GM21367 (cell line): ENCODE results near the gene TEK.

Experiments
- ATAC-seq: cut with Tn5 transposase; IDR thresholded peaks from one replicate; pipeline ENCODE4 v1.9.1; 2021; ENCODE audit not compliant: unreplicated experiment

Gene TEK

GRCh38 chr9:27118916-27119315 lies 9.9 kb downstream of the TEK start:
- ATAC-seq, result no peak

DNA sequence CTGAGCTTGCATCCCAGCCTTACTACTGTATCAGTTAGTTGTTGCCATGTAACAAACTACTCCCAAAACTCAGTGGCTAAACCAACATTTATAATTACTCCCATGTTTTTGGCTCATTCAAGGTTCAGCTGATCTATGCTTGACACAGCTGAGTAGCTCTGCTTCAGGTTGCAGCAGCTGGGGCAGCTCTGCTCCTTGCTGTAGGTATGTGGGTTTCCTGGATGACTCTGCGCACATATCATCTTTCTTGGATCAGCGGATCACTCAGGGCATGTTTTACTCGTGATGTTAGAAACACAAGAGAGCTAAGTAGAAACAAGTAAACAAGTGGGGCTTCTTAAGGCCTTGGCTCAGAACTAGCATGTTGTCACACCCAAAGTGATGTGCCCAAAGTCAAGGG lies 15.1 kb downstream of the TEK start:
- ATAC-seq, result no peak

GRCh38 chr9:27125030-27125429 lies 16.0 kb downstream of the TEK start:
- ATAC-seq, result no peak

DNA sequence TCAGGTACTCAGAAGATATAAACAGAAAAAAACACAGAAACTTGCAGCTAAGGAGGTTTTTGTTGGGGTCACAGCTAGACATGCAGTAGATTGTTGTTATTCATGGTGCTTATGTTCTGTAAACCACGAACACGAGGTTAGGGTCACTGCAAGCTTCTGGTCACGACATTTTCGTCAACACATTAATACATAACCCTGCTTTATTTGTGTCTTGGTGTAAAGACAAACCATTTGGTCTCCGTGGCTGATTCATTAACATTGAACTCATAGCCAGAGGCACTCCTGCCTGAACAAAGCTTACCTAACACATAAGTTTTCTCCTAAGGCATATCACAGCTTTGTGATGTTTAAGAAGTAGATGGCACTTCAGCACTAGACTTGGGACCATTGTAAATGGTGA lies 16.9 kb downstream of the TEK start:
- ATAC-seq, result no peak

DNA sequence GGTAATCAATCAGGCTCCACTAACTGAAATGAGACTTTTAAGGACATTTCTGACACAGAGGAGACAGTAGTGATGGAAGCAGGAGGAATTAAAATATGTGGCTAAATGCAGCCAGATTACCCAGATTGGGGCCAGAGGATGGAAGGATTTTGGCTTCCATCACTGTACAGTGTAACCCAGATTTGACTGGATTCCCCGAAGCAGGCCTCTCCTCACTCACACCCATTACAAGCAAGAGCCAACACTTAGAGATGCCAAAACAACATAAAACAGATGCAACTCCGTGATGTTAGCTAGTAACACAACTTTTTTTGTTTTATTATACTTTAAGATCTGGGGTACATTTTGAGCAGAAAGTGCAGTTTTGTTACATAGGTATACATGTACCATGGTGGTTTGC lies 17.6 kb downstream of the TEK start:
- ATAC-seq, result no peak

GRCh38 chr9:27129221-27129620 lies 20.2 kb downstream of the TEK start:
- no peak for ATAC-seq

GRCh38 chr9:27131731-27132130 lies 22.7 kb downstream of the TEK start:
- ATAC-seq, result no peak

DNA sequence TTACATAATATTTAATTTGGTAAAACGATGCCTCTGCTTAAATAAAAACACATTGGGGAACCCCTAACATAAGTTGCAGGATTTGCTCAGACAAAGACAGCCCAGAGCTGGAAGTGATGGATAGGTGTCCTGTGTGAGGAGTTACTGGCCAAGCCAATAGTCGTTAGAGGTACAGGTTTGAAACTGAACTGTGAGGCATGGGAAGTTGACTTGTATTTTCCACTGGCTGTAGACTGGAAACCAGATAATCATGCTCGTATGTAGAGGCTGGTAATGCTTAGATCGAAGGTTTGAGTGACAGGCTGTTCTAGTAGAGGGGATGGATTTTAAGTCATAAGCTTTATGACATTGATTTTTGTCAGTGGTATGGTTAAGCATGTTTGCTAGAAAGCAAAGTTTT lies 24.8 kb downstream of the TEK start:
- no peak for ATAC-seq

DNA sequence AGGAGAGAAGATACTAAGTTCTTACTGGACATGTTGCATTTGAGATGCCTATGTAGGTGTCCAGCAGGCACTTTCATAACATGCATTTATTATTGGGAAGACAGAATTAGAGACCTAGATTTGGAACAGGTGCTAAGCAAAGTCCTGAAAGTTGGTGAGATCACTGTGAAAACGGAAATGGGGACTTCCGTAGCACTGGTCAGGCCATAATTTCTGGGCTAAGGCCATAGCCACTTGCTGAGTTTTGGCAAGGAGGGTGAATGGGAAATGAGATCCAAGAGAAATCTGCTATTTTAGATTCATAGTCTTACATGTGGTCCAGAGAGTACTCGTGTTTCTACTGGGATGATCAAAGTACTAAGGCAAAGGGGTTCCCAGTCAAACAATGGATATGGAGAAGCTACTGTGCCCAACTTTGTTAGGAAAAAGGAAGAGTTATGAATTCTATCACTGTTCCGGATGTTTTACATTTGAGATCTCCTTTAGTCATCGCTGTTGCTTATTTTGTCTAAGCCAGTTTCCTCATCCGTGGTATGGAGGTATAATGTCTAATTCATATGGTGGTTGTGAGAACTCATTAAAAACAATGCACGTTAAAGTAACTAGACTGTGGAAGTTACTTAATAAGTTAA lies 33.4 kb downstream of the TEK start:
- ATAC-seq, result no peak

DNA sequence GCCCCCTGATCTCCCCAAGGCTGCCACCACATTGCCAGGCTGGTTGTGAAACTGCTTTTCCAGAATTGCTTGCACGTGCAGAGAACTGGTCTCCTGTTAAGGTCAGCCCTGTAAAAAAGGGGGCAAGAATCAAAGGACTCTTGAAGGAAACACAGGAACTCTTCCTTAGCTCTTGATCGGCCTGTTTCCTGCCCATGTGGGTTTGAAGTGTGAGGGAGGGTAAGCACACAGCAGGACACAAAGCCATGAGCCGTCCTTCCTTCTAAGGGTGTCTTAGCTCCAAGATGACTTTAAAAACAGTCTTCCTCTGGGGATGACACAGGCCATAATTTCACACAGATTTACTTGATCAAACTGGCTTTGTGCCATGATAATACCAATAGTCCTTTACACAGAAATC lies 36.1 kb downstream of the TEK start:
- ATAC-seq, result no peak

DNA sequence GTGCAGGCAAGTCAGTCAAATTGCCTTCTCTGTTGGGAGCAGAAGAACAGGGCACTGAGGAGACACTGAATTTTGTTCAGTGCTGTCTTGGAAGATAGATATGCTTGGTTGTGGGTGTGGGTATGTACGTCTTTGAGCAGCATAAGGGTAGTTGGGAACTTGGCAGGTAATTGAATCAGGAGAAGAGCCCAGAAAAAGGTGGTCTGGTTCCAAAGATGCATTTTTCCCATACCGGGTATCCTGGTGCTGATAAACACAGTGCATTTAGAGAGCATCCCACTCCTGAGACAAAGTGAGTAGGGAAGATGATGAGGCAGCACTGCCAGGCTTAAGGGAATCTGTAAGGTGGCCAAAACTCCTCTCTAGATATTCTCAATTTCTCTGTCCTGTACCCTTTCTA lies 40.6 kb downstream of the TEK start:
- ATAC-seq, result no peak

DNA sequence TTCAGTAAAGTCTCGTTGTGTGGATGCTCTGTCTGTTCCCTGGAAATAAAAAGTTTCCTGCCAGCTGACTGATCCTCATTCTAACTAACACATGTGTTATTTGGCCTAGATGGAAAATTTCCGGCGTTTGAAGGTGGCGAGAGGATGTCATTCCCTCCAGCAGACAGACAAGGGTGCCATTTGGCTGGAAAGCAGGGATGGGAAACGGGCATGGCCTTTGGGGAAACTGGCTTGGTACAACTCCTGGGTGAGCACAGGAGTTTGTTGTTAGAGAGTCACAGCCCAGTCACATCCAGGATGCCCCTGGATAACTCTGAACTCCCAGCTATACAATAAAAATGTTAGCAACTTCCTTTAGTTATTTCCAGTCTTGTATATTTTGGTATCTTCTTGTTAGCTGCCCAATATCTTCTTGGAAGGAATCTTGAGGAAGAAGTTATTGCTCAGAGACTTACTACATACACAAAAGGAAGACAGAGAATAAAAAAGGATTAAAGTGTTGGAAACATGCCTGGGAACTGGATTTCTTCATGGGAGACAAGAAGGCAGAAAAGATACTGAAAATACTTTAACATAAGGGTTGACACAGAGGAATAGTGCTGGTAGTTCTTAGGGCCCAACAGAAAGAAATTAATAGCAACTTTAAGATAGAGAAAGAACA lies 41.9 kb downstream of the TEK start:
- no peak for ATAC-seq

DNA sequence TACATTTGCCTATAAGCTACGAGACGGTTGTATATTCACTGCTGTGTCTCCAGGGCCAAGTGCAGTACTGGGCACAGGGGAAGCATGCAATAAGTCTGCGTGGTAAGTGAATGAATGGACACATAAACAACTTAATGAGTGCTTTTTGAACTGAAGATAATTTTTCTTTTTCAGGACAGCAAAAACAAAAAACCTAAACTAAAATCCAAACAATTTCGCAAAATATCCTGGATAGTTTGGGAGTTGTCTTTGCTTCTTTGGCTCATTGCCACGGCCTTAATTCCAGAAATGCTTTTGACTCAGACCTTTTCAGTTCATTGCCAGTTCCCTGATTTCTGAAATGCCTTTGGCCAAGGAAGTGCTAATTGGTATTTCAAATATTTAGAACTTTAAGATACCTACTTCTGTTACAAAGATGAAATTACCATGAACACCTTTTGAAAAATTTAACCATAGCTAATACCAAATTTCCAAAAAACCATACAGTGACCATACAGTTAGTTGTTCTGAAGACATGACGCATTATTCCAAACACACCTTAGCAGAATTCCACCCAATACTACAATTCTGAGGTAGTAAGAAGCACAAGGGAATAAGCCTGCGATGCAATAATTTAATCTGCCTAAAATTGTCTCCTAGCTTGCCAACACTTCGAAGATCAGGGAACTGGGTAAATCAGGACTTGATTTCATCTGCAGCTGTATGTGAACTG lies 42.8 kb downstream of the TEK start:
- ATAC-seq, result no peak

GRCh38 chr9:27152405-27152718 lies 43.3 kb downstream of the TEK start:
- no peak for ATAC-seq

DNA sequence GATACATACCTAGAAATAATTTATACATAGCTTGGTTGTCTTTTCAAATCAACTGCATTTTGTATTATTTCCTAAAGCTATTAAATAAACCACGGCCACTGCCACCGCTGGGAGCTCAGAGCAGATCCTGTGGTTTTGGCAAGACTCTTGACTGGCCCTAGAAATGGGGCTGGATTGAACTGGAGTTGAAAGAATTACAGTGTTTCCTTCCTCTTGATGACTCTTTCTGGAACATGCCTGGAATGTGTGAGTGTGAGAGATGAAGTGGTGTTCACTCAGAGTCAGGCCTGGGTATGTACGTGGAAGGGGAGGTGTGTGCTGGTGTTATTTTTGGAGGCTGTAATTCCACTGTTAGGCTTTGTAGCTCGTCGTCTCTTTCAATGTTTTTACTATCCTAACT lies 45.9 kb downstream of the TEK start:
- no peak for ATAC-seq

- ATAC-seq, result no peak
Observed at GRCh38 chr9:27157097-27157496, 48.1 kb downstream of the TEK start.

DNA sequence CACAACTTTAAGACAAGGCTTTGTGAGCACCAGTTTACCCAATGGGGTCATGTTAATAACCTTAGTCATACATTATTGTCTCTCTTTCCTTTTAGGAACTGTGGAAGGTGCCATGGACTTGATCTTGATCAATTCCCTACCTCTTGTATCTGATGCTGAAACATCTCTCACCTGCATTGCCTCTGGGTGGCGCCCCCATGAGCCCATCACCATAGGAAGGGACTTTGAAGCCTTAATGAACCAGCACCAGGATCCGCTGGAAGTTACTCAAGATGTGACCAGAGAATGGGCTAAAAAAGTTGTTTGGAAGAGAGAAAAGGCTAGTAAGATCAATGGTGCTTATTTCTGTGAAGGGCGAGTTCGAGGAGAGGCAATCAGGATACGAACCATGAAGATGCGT lies 48.7 kb downstream of the TEK start:
- ATAC-seq, result no peak

DNA sequence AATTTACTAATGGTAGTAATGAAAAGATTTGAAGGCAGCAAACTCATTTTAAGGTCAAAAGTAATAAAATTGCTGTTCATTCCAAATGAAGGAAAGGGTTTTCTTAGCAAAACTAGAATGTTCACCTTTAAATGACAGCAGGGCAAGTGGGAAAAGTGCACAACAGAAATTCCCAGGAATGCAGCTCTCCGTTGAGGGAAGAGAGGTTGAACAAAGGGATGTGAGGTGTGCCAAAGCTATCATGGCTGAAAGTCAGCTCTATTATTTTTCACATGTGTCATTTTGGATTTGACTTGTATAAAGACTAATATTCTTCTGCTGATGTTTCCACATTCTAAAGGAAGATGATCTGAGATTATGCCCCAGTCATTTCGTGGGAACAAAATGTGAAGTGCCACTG lies 51.6 kb downstream of the TEK start:
- no peak for ATAC-seq

GRCh38 chr9:27162045-27162444 lies 53.0 kb downstream of the TEK start:
- no peak for ATAC-seq

DNA sequence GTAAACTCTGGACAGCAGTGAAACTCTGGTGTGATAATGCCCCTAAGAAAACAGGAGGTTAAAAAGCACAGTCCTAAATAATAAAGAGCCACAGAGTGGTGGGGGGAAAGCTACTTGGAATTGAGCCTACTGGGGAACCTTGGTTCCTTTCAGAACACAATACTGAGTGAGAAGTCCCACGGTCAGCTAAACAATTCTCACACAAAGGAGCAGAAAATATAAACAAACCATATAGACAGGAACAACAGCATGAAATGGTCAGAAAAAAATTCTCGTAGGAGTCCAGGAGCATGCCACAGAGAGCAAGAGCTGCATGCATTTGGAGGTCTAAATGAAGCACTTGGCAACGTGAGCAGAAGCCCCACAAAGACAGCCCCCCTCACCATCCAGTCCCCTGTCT lies 56.0 kb downstream of the TEK start:
- ATAC-seq, result no peak

DNA sequence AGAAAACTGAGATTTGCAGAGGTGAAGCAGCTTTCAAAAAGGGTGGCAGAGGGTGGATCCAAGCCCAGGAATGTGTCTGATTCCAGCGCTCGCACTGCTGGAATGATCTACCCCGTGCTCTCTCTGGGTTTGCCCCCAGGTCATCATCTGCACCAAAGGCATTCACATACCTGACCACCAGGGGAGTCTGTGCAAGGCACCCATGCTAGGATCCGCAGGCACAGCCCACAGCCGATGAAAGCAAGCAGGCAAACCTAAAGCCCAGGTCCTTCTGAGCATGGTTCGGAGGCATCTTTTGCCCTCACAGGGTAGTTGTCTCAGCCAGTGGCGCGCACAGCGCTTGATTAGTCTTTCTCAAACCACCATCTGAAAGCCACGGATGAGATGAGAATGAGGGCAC lies 56.6 kb downstream of the TEK start:
- no peak for ATAC-seq

DNA sequence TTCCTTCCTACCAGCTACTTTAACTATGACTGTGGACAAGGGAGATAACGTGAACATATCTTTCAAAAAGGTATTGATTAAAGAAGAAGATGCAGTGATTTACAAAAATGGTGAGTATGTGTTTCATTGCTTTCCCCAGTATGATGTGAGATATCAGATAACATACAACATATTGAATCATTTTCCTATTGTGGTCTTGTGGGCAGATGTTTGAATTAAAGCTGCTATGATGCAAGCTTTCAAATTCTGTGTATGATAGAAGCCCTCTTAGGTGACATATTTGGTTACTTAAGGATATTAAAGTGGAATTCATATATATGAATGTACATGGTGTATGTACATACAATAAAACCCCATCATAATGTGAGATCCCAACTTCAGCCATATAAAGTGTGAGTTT lies 59.5 kb downstream of the TEK start:
- no peak for ATAC-seq

DNA sequence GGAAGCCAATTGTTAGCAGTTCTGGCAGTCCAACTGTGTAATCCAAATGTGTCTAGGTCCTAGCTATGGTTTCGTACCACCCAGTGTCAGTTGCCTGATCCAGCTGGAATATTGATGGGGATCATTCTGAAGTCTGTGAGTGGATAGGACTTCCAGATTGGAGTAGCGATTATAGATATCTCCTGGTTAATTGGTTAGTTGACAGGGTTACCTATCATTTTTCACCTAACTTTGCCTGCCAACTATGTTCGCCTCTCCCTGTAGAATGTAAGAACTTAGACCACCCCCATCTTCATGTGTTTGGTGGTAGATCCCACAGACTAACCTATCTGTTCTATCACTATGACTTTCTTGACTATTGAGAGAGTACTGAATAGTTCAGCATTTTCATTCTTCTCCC lies 59.9 kb downstream of the TEK start:
- ATAC-seq, result no peak
